ENCODE results near the gene PDGFD. TPM values are rescaled to one million over a fixed set of nuclear protein-coding genes. Genes with fewer than 3 reads are reported as not detected.

The PDGFD gene
- total RNA-seq, 1 experiment from 2014 or later = 1.7 TPM

DNA sequence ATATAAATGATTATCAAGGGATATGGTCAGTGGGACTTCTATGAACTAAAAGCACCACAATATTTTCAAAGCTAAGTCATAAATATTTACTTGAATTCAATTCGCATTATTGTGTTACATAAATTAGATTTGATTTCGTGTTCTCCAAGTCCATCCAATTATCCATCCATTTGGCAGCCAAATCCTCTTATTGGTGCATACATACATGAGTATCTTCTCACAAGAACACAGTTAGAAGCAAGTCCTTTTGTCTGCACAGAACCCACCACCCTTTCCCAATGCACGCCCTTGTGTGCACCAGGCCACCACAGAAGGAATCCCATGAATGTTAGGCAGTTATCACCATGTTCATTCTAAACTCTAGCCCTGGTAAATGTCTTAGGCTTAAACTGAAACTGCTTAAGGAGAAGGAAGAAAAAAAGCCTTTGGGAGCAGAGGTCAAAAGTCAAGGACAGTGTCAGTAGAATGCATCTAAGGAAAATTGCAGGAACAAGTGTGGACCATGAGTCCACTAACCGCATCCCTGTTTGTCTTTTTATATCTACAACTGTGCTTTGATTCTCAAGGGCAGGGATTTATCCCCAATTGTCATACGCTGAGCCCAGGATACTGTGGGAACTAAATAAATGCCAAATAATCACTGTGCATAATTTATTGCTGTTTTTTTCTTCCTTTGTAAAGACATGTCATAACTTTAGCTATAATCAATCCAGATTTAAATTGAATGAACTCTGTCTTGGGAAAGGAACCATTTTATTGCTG lies 235.7 kb downstream of the PDGFD start:
- Histone ChIP-seq H3K27ac (ENCODE audit: insufficient read length, low read depth, low read length) (no peak overlapping the region), H4K91ac (ENCODE audit: insufficient read length, low read depth, low read length) (no peak overlapping the region), H3K9me3 (ENCODE audit: control insufficient read depth, low read depth, low read length) (no peaks in the 10 kb centered on the region), H3K56ac (ENCODE audit: insufficient read length, low read depth, low read length) (no peak overlapping the region), H3T11ph (ENCODE audit: low read length) (no peak overlapping the region), H4K8ac (replicated peaks; ENCODE audit: insufficient read length, low read depth, low read length) (no peak overlapping the region), H3K23me2 (ENCODE audit: insufficient read length, low read depth, low read length, poor library complexity, severe bottlenecking) (no peaks in the 10 kb centered on the region), H3K4ac (ENCODE audit: low read depth, low read length) (no peak overlapping the region), H2BK5ac (ENCODE audit: insufficient read length, low read length) (no peak overlapping the region), H3K79me1 (ENCODE audit: insufficient read depth, low read depth, low read length, poor library complexity, severe bottlenecking) (no peaks in the 10 kb centered on the region), H3K79me2 (ENCODE audit: insufficient read depth, low read length) (no peaks in the 10 kb centered on the region), H3K23ac (ENCODE audit: insufficient read length, low read depth, low read length) (no peak overlapping the region), H3K27me3 (ENCODE audit: insufficient read depth, low read length) (no peaks in the 10 kb centered on the region), H3K9ac (ENCODE audit: extremely low read depth, insufficient read length, low read length) (no peak overlapping the region), H2AFZ (ENCODE audit: low read length) (no peak overlapping the region), H2AK5ac (ENCODE audit: insufficient read length, low read length) (no peak overlapping the region), H3K14ac (ENCODE audit: insufficient read depth, low read length) (no peak overlapping the region), H2BK12ac (ENCODE audit: insufficient read length, low read depth, low read length) (no peak overlapping the region), H2BK15ac (ENCODE audit: low read depth, low read length) (no peak overlapping the region), H3K4me2 (ENCODE audit: insufficient read depth, insufficient read length, low read length) (no peak overlapping the region), H2BK120ac (ENCODE audit: low read depth, low read length, poor library complexity, severe bottlenecking) (no peak overlapping the region), H4K20me1 (ENCODE audit: control insufficient read depth, insufficient read depth, insufficient read length) (no peaks in the 10 kb centered on the region), H2BK20ac (ENCODE audit: low read depth, low read length, poor library complexity, severe bottlenecking) (no peak overlapping the region), H3K4me1 (ENCODE audit: insufficient read depth, low read length) (0 out of 2 replicates have a peak, but pooled peaks cover 4% of the 10 kb centered on the region), H4K5ac (ENCODE audit: insufficient read length, low read depth, low read length) (no peak overlapping the region), H3K18ac (ENCODE audit: insufficient read length, low read depth, low read length) (no peak overlapping the region)
- WGBS (ENCODE audit: extremely low coverage, insufficient read length, low lambda C conversion rate) = no CpG with 5 or more reads among the region's 5 CpGs
- DNase-seq = no peak
- no peak overlapping the region for H3K4me3 Mint-ChIP-seq
- H3K27me3 Mint-ChIP-seq (ENCODE audit: low read depth) = no peaks in the 10 kb centered on the region
- no peak overlapping the region for H3K27ac Mint-ChIP-seq
- no peaks in the 10 kb centered on the region for H3K36me3 Mint-ChIP-seq (ENCODE audit: insufficient read depth in 1 of 3, low read depth in 3 of 3)
- no peaks in the 10 kb centered on the region for H3K9me3 Mint-ChIP-seq
- TF ChIP-seq, protein P1, sequence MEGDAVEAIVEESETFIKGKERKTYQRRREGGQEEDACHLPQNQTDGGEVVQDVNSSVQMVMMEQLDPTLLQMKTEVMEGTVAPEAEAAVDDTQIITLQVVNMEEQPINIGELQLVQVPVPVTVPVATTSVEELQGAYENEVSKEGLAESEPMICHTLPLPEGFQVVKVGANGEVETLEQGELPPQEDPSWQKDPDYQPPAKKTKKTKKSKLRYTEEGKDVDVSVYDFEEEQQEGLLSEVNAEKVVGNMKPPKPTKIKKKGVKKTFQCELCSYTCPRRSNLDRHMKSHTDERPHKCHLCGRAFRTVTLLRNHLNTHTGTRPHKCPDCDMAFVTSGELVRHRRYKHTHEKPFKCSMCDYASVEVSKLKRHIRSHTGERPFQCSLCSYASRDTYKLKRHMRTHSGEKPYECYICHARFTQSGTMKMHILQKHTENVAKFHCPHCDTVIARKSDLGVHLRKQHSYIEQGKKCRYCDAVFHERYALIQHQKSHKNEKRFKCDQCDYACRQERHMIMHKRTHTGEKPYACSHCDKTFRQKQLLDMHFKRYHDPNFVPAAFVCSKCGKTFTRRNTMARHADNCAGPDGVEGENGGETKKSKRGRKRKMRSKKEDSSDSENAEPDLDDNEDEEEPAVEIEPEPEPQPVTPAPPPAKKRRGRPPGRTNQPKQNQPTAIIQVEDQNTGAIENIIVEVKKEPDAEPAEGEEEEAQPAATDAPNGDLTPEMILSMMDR (conservative IDR thresholded peaks at IDR 0.05) = no peak
- H3K4me1 Mint-ChIP-seq = peaks cover 2 to 6% of the 10 kb centered on the region in 2 experiments; a peak in 2 of 4 replicates
